H1 (cell line): ENCODE measurements around the gene SOX6. TPM values are rescaled to one million over a fixed set of nuclear protein-coding genes. Genes with fewer than 3 reads are reported as not detected.

Source experiments
- CTCF ChIA-PET: fragments of 300-600 bp; sonication (Branson Sonifier 250); formaldehyde crosslinking; loops from one replicate; lab custom pipeline; 2021; ENCODE audit not compliant: partially characterized antibody; lab: Charles Lee
- POLR2A ChIA-PET: fragments of 300-600 bp; sonication (Branson Sonifier 250); formaldehyde crosslinking; loops from one replicate; lab custom pipeline; 2021; ENCODE audit warnings: inconsistent platforms; ENCODE audit not compliant: partially characterized antibody; lab: Charles Lee
- DNase-seq, 2 experiments: peaks; one replicate each; pipeline versions ENCODE4 v3.0.0 to v3.0.0-alpha.2; 2010 to 2022; ENCODE audit warnings: low spot score in 2 of 2, low read depth in 1 of 2, mixed read lengths in 1 of 2
- FAIRE-seq: peaks from 2 replicates; lab custom pipeline; 2011; peaks lifted over from hg19 to GRCh38; lab: Jason Lieb, UNC
- H2AFZ ChIP-seq: 2 replicates; pipeline ENCODE4 v1.8.1; 2012; ENCODE audit warnings: low read length, inconsistent platforms
- H2AK5ac ChIP-seq: 2 replicates; pipeline ENCODE4 v1.6.1; 2013; ENCODE audit warnings: low read depth, low read length
- H2BK120ac ChIP-seq: replicated peaks from 2 replicates; pipeline ENCODE3; 2013; ENCODE audit warnings: low read depth, low read length, inconsistent platforms
- H2BK12ac ChIP-seq: 2 replicates; pipeline ENCODE4 v1.6.1; 2013; ENCODE audit warnings: low read depth, low read length
- H2BK15ac ChIP-seq: 2 replicates; pipeline ENCODE4 v1.6.1; 2013; ENCODE audit warnings: low read length
- H2BK20ac ChIP-seq: 2 replicates; pipeline ENCODE4 v1.6.1; 2013; ENCODE audit warnings: low read length
- H2BK5ac ChIP-seq: 2 replicates; pipeline ENCODE4 v1.6.1; 2013; ENCODE audit warnings: low read depth, low read length
- H3K14ac ChIP-seq: 2 replicates; pipeline ENCODE4 v1.6.1; 2013; ENCODE audit warnings: inconsistent platforms; ENCODE audit not compliant: insufficient read length
- H3K18ac ChIP-seq: 2 replicates; pipeline ENCODE4 v1.6.1; 2013; ENCODE audit warnings: low read length; ENCODE audit errors: extremely low read depth
- H3K23ac ChIP-seq: 2 replicates; pipeline ENCODE4 v1.6.1; 2013; ENCODE audit warnings: inconsistent platforms; ENCODE audit not compliant: insufficient read length
- H3K23me2 ChIP-seq: 2 replicates; pipeline ENCODE4 v1.6.1; 2013; ENCODE audit warnings: low read depth, low read length
- H3K27ac ChIP-seq: 2 replicates; pipeline ENCODE4 v1.6.1; 2011; ENCODE audit warnings: low read depth, low read length, inconsistent platforms
- H3K27me3 ChIP-seq, 4 experiments: replicated peaks in 1 of 4; 1 replicate in 1 of 4; 2 replicates in 3 of 4; pipeline versions ENCODE4 v1.6.1 to v1.8.1; 2011 to 2013; ENCODE audit warnings: low read length in 3 of 4, mild to moderate bottlenecking in 3 of 4, inconsistent platforms in 2 of 4, mixed read lengths in 2 of 4, moderate library complexity in 1 of 4; ENCODE audit not compliant: control insufficient read depth in 3 of 4, insufficient read depth in 3 of 4; ENCODE audit errors: extremely low read depth in 1 of 4
- H3K36me3 ChIP-seq, 4 experiments: 2 replicates each; pipeline versions ENCODE4 v1.6.1 to v1.8.1; 2011 to 2013; ENCODE audit warnings: mild to moderate bottlenecking in 4 of 4, low read length in 3 of 4, moderate library complexity in 2 of 4, control low read depth in 1 of 4, inconsistent platforms in 1 of 4; ENCODE audit not compliant: insufficient read depth in 4 of 4, control insufficient read depth in 2 of 4
- H3K4ac ChIP-seq: replicated peaks from 2 replicates; pipeline ENCODE3; 2013; ENCODE audit warnings: low read length, low read depth, mixed read lengths, inconsistent platforms; ENCODE audit not compliant: insufficient read length
- H3K4me1 ChIP-seq, 4 experiments: replicated peaks in 1 of 4; 1 replicate in 1 of 4; 2 replicates in 3 of 4; pipeline versions ENCODE4 v1.6.1 to v1.8.1; 2011 to 2013; ENCODE audit warnings: low read length in 3 of 4, inconsistent platforms in 2 of 4, mixed read lengths in 1 of 4; ENCODE audit not compliant: insufficient read depth in 4 of 4, control insufficient read depth in 3 of 4
- H3K4me2 ChIP-seq, 2 experiments: 2 replicates each; pipeline versions ENCODE4 v1.6.1 to v1.8.1; 2011 to 2013; ENCODE audit warnings: low read depth in 2 of 2, low read length in 2 of 2, control low read depth in 1 of 2, inconsistent platforms in 1 of 2, mild to moderate bottlenecking in 1 of 2; ENCODE audit not compliant: insufficient read depth in 1 of 2
- H3K4me3 ChIP-seq, 4 experiments: fragments of 200-600, 300-600 bp in 1 of 4; sonication (generic), shearing (Covaris generic), sonication (Bioruptor Twin) in 1 of 4; 2 replicates each; pipeline versions ENCODE4 v1.5.1 to v1.8.1; 2011 to 2016; ENCODE audit warnings: low read length in 4 of 4, low read depth in 3 of 4, control low read depth in 2 of 4, inconsistent platforms in 2 of 4, mild to moderate bottlenecking in 2 of 4, mixed read lengths in 1 of 4, moderate library complexity in 1 of 4; ENCODE audit not compliant: insufficient read depth in 2 of 4; ENCODE audit errors: extremely low read depth in 1 of 4
- H3K56ac ChIP-seq: replicated peaks from 2 replicates; pipeline ENCODE3; 2013; ENCODE audit warnings: low read depth, mild to moderate bottlenecking, mixed read lengths, low read length, inconsistent platforms; ENCODE audit not compliant: insufficient read length
- H3K79me1 ChIP-seq: 2 replicates; pipeline ENCODE4 v1.6.1; 2013; ENCODE audit warnings: low read depth, low read length, control low read depth
- H3K79me2 ChIP-seq, 2 experiments: 2 replicates each; pipeline versions ENCODE4 v1.6.1 to v1.8.1; 2012 to 2013; ENCODE audit warnings: low read length in 2 of 2, mild to moderate bottlenecking in 2 of 2, inconsistent platforms in 1 of 2; ENCODE audit not compliant: insufficient read depth in 2 of 2, control insufficient read depth in 1 of 2
- H3K9ac ChIP-seq, 4 experiments: replicated peaks in 1 of 4; 1 replicate in 1 of 4; 2 replicates in 3 of 4; pipeline versions ENCODE4 v1.6.1 to v1.8.1; 2011 to 2013; ENCODE audit warnings: low read depth in 3 of 4, low read length in 3 of 4, control low read depth in 2 of 4, mild to moderate bottlenecking in 2 of 4, moderate library complexity in 2 of 4, inconsistent platforms in 1 of 4; ENCODE audit errors: extremely low read depth in 1 of 4
- H3K9me3 ChIP-seq, 2 experiments: 2 replicates each; pipeline versions ENCODE4 v1.6.1 to v1.8.1; 2012 to 2013; ENCODE audit warnings: mild to moderate bottlenecking in 2 of 2, moderate library complexity in 2 of 2, control low read depth in 1 of 2, inconsistent platforms in 1 of 2, low read depth in 1 of 2, low read length in 1 of 2, mixed read lengths in 1 of 2; ENCODE audit not compliant: insufficient read depth in 2 of 2
- H4K20me1 ChIP-seq, 2 experiments: replicated peaks in 1 of 2; 2 replicates each; pipeline versions ENCODE3 to v1.8.1; 2011 to 2013; ENCODE audit warnings: inconsistent platforms in 2 of 2, low read length in 2 of 2, mild to moderate bottlenecking in 1 of 2; ENCODE audit not compliant: insufficient read depth in 2 of 2, control insufficient read depth in 1 of 2
- H4K5ac ChIP-seq: 2 replicates; pipeline ENCODE4 v1.6.1; 2013; ENCODE audit warnings: low read length, low read depth, mixed read lengths, inconsistent platforms; ENCODE audit not compliant: insufficient read length
- H4K8ac ChIP-seq: 2 replicates; pipeline ENCODE4 v1.8.0; 2013; ENCODE audit warnings: mild to moderate bottlenecking, moderate library complexity, low read length, inconsistent platforms; ENCODE audit not compliant: insufficient read depth; ENCODE audit errors: extremely low read depth
- H4K91ac ChIP-seq: replicated peaks from 2 replicates; pipeline ENCODE3; 2013; ENCODE audit warnings: low read length, mixed read lengths, inconsistent platforms; ENCODE audit not compliant: insufficient read length
- BRCA1 ChIP-seq: IDR thresholded peaks from 2 replicates; pipeline ENCODE4 v1.6.1; 2012; ENCODE audit warnings: low read depth, low read length, improper control_type of control experiment
- CBX5 ChIP-seq: fragments of 300-800, 300-1000 bp; sonication (generic); IDR thresholded peaks from 2 replicates; pipeline ENCODE4 v1.7.1; 2016; ENCODE audit warnings: antibody characterized with exemption, low read length, low read depth
- CTBP2 ChIP-seq: IDR thresholded peaks from 2 replicates; pipeline ENCODE4 v1.7.0; 2011; ENCODE audit warnings: borderline replicate concordance, mild to moderate bottlenecking, moderate library complexity, mixed read lengths, low read length; ENCODE audit not compliant: insufficient read depth, insufficient read length
- EGR1 ChIP-seq: IDR thresholded peaks from 2 replicates; pipeline ENCODE4 v1.6.1; 2011; ENCODE audit warnings: low read depth, low read length, borderline replicate concordance
- EP300 ChIP-seq, 2 experiments: IDR thresholded peaks; 1 replicate in 1 of 2; 2 replicates in 1 of 2; pipeline ENCODE4 v1.6.1; 2011 to 2012; ENCODE audit warnings: low read depth in 2 of 2, low read length in 2 of 2, mild to moderate bottlenecking in 2 of 2, borderline replicate concordance in 1 of 2, inconsistent platforms in 1 of 2, moderate library complexity in 1 of 2
- GTF2F1 ChIP-seq: IDR thresholded peaks from 2 replicates; pipeline ENCODE4 v1.6.1; 2012; ENCODE audit warnings: low read depth, low read length, improper control_type of control experiment, borderline replicate concordance
- HDAC2 ChIP-seq, 2 experiments: fragments of 300-600 bp in 1 of 2; sonication (generic) in 1 of 2; IDR thresholded peaks; 2 replicates each; pipeline ENCODE4 v1.6.1; 2011 to 2012; ENCODE audit warnings: low read depth in 2 of 2, low read length in 2 of 2, mild to moderate bottlenecking in 2 of 2, moderate library complexity in 2 of 2, borderline replicate concordance in 1 of 2, inconsistent platforms in 1 of 2
- KDM1A ChIP-seq: fragments of 200-600, 300-600 bp; sonication (generic); IDR thresholded peaks from 2 replicates; pipeline ENCODE4 v1.7.1; 2016; ENCODE audit warnings: mild to moderate bottlenecking, low read length, borderline replicate concordance
- RBBP5 ChIP-seq: IDR thresholded peaks from 2 replicates; pipeline ENCODE4 v1.7.1; 2012; ENCODE audit warnings: low read depth, mild to moderate bottlenecking, inconsistent platforms, low read length, moderate library complexity, borderline replicate concordance
- RNF2 ChIP-seq: fragments of 200-900, 300-1000 bp; sonication (generic); IDR thresholded peaks from 2 replicates; pipeline ENCODE4 v1.7.1; 2016; ENCODE audit warnings: borderline replicate concordance, low read depth, mild to moderate bottlenecking, antibody characterized with exemption, low read length; ENCODE audit not compliant: poor library complexity, severe bottlenecking; ENCODE audit errors: missing control alignments
- WGBS, 2 experiments: shearing (Covaris generic) in 1 of 2; methylation state at CpG; one replicate each; pipeline versions ENCODE4 v1.1.6 to v1.1.7; 2013 to 2015; ENCODE audit warnings: low lambda C conversion rate in 2 of 2, mixed read lengths in 2 of 2, inconsistent platforms in 1 of 2, low coverage in 1 of 2, missing lambda C conversion rate in 1 of 2; ENCODE audit not compliant: insufficient replicate concordance in 2 of 2, insufficient coverage in 1 of 2, insufficient read length in 1 of 2; ENCODE audit errors: extremely low coverage in 1 of 2, missing lambda C conversion rate in 1 of 2; 5-methylcytosine and 5-hydroxymethylcytosine counted together
- polyA plus RNA-seq, 7 experiments: library from polyadenylated mRNA; depleted of rRNA in 3 of 7; stranded (reverse) in 5 of 7; unstranded in 2 of 7; fragments of >200 nt in 5 of 7; fragments of 200-250 nt in 2 of 7; gene quantifications; 1 replicate in 5 of 7; 2 replicates in 1 of 7; 4 replicates in 1 of 7; pipeline versions ENCODE4 v1.2.1 to v1.2.3, GENCODE V29; 2011 to 2013; ENCODE audit warnings: missing spikeins in 2 of 7, mixed read lengths in 2 of 7
- total RNA-seq: library from RNA; stranded (reverse); fragmentation: NEBNext Ultra II Directional; extraction: Animal tissue kit (Norgen Biotek cat#: 25700); gene quantifications from 2 replicates; pipeline ENCODE4 v1.2.1, GENCODE V29; 2021
- TF ChIP-seq, protein P1 (sequence below): IDR thresholded peaks from 2 replicates; pipeline ENCODE4 v1.6.1; 2012; ENCODE audit warnings: inconsistent platforms

SOX6 gene
- total and polyA plus RNA-seq, 2 of the 8 experiments (the other 6 are each of a cell fraction or from before 2014, with no cell fraction given): 0.09 TPM; not detected in 1

DNA sequence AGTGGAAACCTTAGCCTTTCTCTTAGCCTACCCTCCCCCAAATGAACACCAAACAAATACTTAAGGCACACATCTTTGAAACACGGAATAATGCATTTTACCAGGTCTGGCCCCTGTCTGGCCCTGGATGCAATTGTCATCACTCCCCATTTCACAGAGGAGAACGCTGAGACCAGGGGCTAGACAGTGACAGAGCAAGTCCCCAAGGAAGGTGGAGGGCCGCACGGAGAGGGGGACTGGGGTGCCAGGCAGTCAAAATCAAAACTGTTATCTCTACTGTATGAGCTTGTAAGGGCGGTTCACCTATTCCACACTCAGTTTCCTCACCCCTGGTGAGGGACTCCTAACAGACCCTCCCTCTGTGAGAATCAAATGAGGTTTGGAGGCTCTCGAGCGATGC lies 414.2 kb downstream of the SOX6 start:
- Histone ChIP-seq H3K79me1 (no peaks in the 10 kb centered on the region), H3K4ac (no peak overlapping the region), H2BK12ac (no peak overlapping the region), H3K27me3 (peaks cover 0 to 11% (median 8%) of the 10 kb centered on the region in 4 experiments; a peak in 3 of 7 replicates), H4K5ac (no peak overlapping the region), H3K9me3 (no peaks in the 10 kb centered on the region), H3K18ac (no peak overlapping the region; the same call in 1 of the 2 replicates), H3K36me3 (no peaks in the 10 kb centered on the region), H3K9ac (no peak overlapping the region), H2BK5ac (no peak overlapping the region), H2BK15ac (no peak overlapping the region), H2BK120ac (no peak overlapping the region), H3K14ac (no peak overlapping the region), H4K8ac (no peak overlapping the region), H2AFZ (no peak overlapping the region), H3K4me1 (no peaks in the 10 kb centered on the region; a peak in 1 of 7 replicates), H4K91ac (no peak overlapping the region), H3K23ac (no peak overlapping the region), H3K79me2 (no peaks in the 10 kb centered on the region), H3K27ac (no peak overlapping the region), H3K56ac (no peak overlapping the region), H3K4me3 (no peak overlapping the region), H4K20me1 (no peaks in the 10 kb centered on the region), H3K23me2 (no peaks in the 10 kb centered on the region), H3K4me2 (no peak overlapping the region), H2AK5ac (no peak overlapping the region), H2BK20ac (no peak overlapping the region)
- 93% methylated on average over 7 of the region's 7 CpGs; no CpG with 5 or more reads in 1 of the 2 experiments for WGBS, 2 experiments
- CTCF ChIA-PET: interaction anchor here (0.9 to 2.0 kb wide), 4 partner anchors 19 to 97 kb away, joined by 3 to 8 read pairs (median 3); no protein-coding TSS in a partner anchor
- FAIRE-seq: no peak
- TF ChIP-seq CTBP2 (no peak), EP300 (IDR thresholded peaks at IDR 0.05; ENCODE audit: borderline replicate concordance in 1 of 2, low read depth in 2 of 2, low read length in 2 of 2) (no peak), RBBP5 (no peak), EGR1 (no peak), BRCA1 (no peak), GTF2F1 (no peak), KDM1A (no peak), RNF2 (no peak), CBX5 (no peak), HDAC2 (IDR thresholded peaks at IDR 0.05; ENCODE audit: borderline replicate concordance in 1 of 2, low read depth in 2 of 2, low read length in 2 of 2) (no peak)
- TF ChIP-seq, protein P1, sequence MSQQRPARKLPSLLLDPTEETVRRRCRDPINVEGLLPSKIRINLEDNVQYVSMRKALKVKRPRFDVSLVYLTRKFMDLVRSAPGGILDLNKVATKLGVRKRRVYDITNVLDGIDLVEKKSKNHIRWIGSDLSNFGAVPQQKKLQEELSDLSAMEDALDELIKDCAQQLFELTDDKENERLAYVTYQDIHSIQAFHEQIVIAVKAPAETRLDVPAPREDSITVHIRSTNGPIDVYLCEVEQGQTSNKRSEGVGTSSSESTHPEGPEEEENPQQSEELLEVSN: no peak
- POLR2A ChIA-PET: no interaction called here
- DNase-seq: no peak
